HCT116 (cell line): ENCODE measurements around the gene CACNA1C. TPM values are rescaled to one million over a fixed set of nuclear protein-coding genes. Genes with fewer than 3 reads are reported as not detected.

Experiments
- ATAC-seq: fragments of 200-7000 bp; cut with Tn5 transposase; 2 replicates; pipeline ENCODE4 v1.9.1; 2020; ENCODE audit warnings: mild to moderate bottlenecking, moderate library complexity
- BruUV-seq: library from RNA; stranded (reverse); fragments of 400-500 nt; replicated peaks from 2 replicates; lab custom pipeline; 2021; lab: Mats Ljungman, UMichigan
- CTCF ChIA-PET: fragments of 300-600 bp; sonication (Branson Sonifier 250); formaldehyde crosslinking; loops from one replicate; lab custom pipeline; 2021; ENCODE audit warnings: antibody characterized with exemption; lab: Charles Lee
- POLR2A ChIA-PET: fragments of 300-600, 350-600 bp; sonication (Branson Sonifier 250); formaldehyde crosslinking; loops from one replicate; lab custom pipeline; 2021; ENCODE audit warnings: antibody characterized with exemption; lab: Charles Lee
- RAD21 ChIA-PET, 2 experiments: fragments of 300-600 bp; sonication (Branson Sonifier 250); formaldehyde crosslinking; loops; one replicate each; lab custom pipeline; 2023; ENCODE audit warnings: low total read pairs in 2 of 2; ENCODE audit not compliant: uncharacterized antibody in 2 of 2, unreplicated experiment in 2 of 2, low non-redundant PET in 1 of 2; lab: Charles Lee
- DNase-seq: peaks from one replicate; pipeline ENCODE4 v3.0.0-alpha.2; 2010; ENCODE audit warnings: low read depth, low spot score
- H2AFZ ChIP-seq: fragments of 200-600 bp; shearing (Covaris generic), sonication (generic); 2 replicates; pipeline ENCODE4 v1.6.1; 2017; ENCODE audit warnings: low read depth, mixed run types, mixed read lengths, antibody characterized with exemption, low read length; ENCODE audit not compliant: poor library complexity, severe bottlenecking
- H3K27ac ChIP-seq: 2 replicates; pipeline ENCODE4 v1.5.1; 2012; ENCODE audit warnings: low read depth, low read length
- H3K27me3 ChIP-seq: fragments of 200-600 bp; sonication (generic); 2 replicates; pipeline ENCODE4 v1.6.1; 2016; ENCODE audit warnings: mixed run types, low read length, mixed read lengths; ENCODE audit not compliant: insufficient read depth
- H3K36me3 ChIP-seq, 2 experiments: fragments of 200-500 bp in 1 of 2; fragments of 200-600 bp in 1 of 2; sonication (Bioruptor generic) in 1 of 2; sonication (generic) in 1 of 2; 2 replicates each; pipeline versions ENCODE4 v1.5.1 to v1.6.1; 2014 to 2016; ENCODE audit warnings: low read length in 2 of 2, inconsistent platforms in 1 of 2, mixed read lengths in 1 of 2, mixed run types in 1 of 2; ENCODE audit not compliant: insufficient read depth in 2 of 2, control insufficient read depth in 1 of 2
- H3K4me1 ChIP-seq, 2 experiments: fragments of 200-600 bp in 1 of 2; sonication (generic) in 1 of 2; 2 replicates each; pipeline versions ENCODE4 v1.5.1 to v1.6.1; 2012 to 2017; ENCODE audit warnings: low read length in 2 of 2, inconsistent platforms in 1 of 2, mild to moderate bottlenecking in 1 of 2, mixed read lengths in 1 of 2, mixed run types in 1 of 2, moderate library complexity in 1 of 2; ENCODE audit not compliant: insufficient read depth in 2 of 2, control insufficient read depth in 1 of 2
- H3K4me2 ChIP-seq: fragments of 200-600 bp; sonication (generic); 2 replicates; pipeline ENCODE4 v1.6.1; 2017; ENCODE audit warnings: mixed run types, low read length, mixed read lengths
- H3K4me3 ChIP-seq, 2 experiments: fragments of 200-600 bp in 1 of 2; sonication (generic) in 1 of 2; replicated peaks in 1 of 2; 2 replicates each; pipeline ENCODE4 v1.5.1; 2011 to 2016; ENCODE audit warnings: low read length in 2 of 2, control low read depth in 1 of 2, low read depth in 1 of 2, mild to moderate bottlenecking in 1 of 2, mixed read lengths in 1 of 2, mixed run types in 1 of 2
- H3K79me2 ChIP-seq: fragments of 200-600 bp; sonication (generic); 2 replicates; pipeline ENCODE4 v1.6.1; 2017; ENCODE audit warnings: mild to moderate bottlenecking, mixed run types, low read length, moderate library complexity, mixed read lengths; ENCODE audit not compliant: insufficient read depth
- H3K9ac ChIP-seq: fragments of 200-600 bp; sonication (generic); 2 replicates; pipeline ENCODE4 v1.6.1; 2016; ENCODE audit warnings: low read length, mixed read lengths
- H3K9me2 ChIP-seq: fragments of 200-600 bp; sonication (generic), shearing (Covaris generic); 2 replicates; pipeline ENCODE4 v1.6.1; 2017; ENCODE audit warnings: mixed run types, mild to moderate bottlenecking, moderate library complexity; ENCODE audit not compliant: insufficient read depth
- H3K9me3 ChIP-seq, 2 experiments: fragments of 200-500 bp in 1 of 2; fragments of 200-600 bp in 1 of 2; sonication (Bioruptor generic) in 1 of 2; sonication (generic) in 1 of 2; 2 replicates each; pipeline ENCODE4 v1.6.1; 2014 to 2017; ENCODE audit warnings: low read length in 2 of 2, mixed read lengths in 2 of 2, inconsistent platforms in 1 of 2, low read depth in 1 of 2, mild to moderate bottlenecking in 1 of 2, mixed run types in 1 of 2, moderate library complexity in 1 of 2; ENCODE audit not compliant: control insufficient read depth in 1 of 2, insufficient read depth in 1 of 2
- H4K20me1 ChIP-seq: fragments of 200-600 bp; sonication (generic), shearing (Covaris generic); 2 replicates; pipeline ENCODE4 v1.6.1; 2017; ENCODE audit warnings: mixed run types, mild to moderate bottlenecking, moderate library complexity; ENCODE audit not compliant: insufficient read depth
- CBX3 ChIP-seq: IDR thresholded peaks from 2 replicates; pipeline ENCODE4 v1.6.1; 2012; ENCODE audit warnings: low read depth
- ELF1 ChIP-seq: IDR thresholded peaks from 2 replicates; pipeline ENCODE4 v1.6.1; 2012; ENCODE audit warnings: low read depth, borderline replicate concordance
- EZH2phosphoT487 ChIP-seq: fragments of 200-600 bp; IDR thresholded peaks from 2 replicates; pipeline ENCODE4 v1.6.1; 2018; ENCODE audit warnings: antibody characterized with exemption, borderline replicate concordance
- POLR2A ChIP-seq: IDR thresholded peaks from 2 replicates; pipeline ENCODE4 v1.7.0; 2011; ENCODE audit warnings: borderline replicate concordance; ENCODE audit not compliant: insufficient read depth, insufficient read length; ENCODE audit errors: extremely low read depth
- POLR2AphosphoS5 ChIP-seq: IDR thresholded peaks from 2 replicates; pipeline ENCODE4 v1.6.1; 2011; ENCODE audit warnings: mild to moderate bottlenecking, low read depth, low read length, moderate library complexity
- RAD21 ChIP-seq: IDR thresholded peaks from 2 replicates; pipeline ENCODE4 v1.6.1; 2012; ENCODE audit warnings: low read depth, mild to moderate bottlenecking
- SP1 ChIP-seq: IDR thresholded peaks from 2 replicates; pipeline ENCODE4 v1.6.1; 2012; ENCODE audit warnings: low read depth
- SRF ChIP-seq: IDR thresholded peaks from 2 replicates; pipeline ENCODE4 v1.6.1; 2012; ENCODE audit warnings: low read depth
- TCF7L2 ChIP-seq: IDR thresholded peaks from 2 replicates; pipeline ENCODE4 v1.7.0; 2011; ENCODE audit warnings: borderline replicate concordance, inconsistent platforms; ENCODE audit not compliant: insufficient read depth, insufficient read length; ENCODE audit errors: extremely low read depth
- intact Hi-C: fragments of 100-400 bp; cut with micrococcal nuclease; formaldehyde crosslinking; loops from 2 replicates; pipeline ENCODE4 v1.10.0; 2022
- total RNA-seq: library from RNA; stranded (reverse); gene quantifications from one replicate; pipeline ENCODE4 v1.2.1, GENCODE V29; 2021; ENCODE audit not compliant: unreplicated experiment
- TF ChIP-seq, protein P1 (sequence below), 3 experiments: fragments of 200-600 bp in 1 of 3; sonication (generic) in 1 of 3; IDR thresholded peaks in 2 of 3; conservative IDR thresholded peaks in 1 of 3; 2 replicates each; pipeline ENCODE4 v1.5.1; 2012 to 2017; ENCODE audit warnings: low read depth in 2 of 3, low read length in 2 of 3, antibody characterized with exemption in 1 of 3, borderline replicate concordance in 1 of 3, control low read depth in 1 of 3, mild to moderate bottlenecking in 1 of 3, mixed read lengths in 1 of 3, mixed run types in 1 of 3, moderate library complexity in 1 of 3; ENCODE audit not compliant: insufficient read depth in 1 of 3

CACNA1C gene
- total RNA-seq, 1 experiment from 2014 or later, result 0.05 TPM

- ChIA-PET CTCF (no interaction called here), POLR2A (no interaction called here), RAD21 (no interaction called here)
- H3K79me2 ChIP-seq, result no peaks in the 10 kb centered on the region
- H3K36me3 ChIP-seq, result no peaks in the 10 kb centered on the region
- intact Hi-C loops, result no loop called here
- H3K4me2 ChIP-seq, result no peak overlapping the region
- BruUV-seq, result no TSS peak
- no peak overlapping the region for H3K27ac ChIP-seq
- no peaks in the 10 kb centered on the region for H3K4me1 ChIP-seq
- no peak for TF ChIP-seq SRF
- TF ChIP-seq ELF1, result no peak
- no peak for TF ChIP-seq RAD21
- no peak for TF ChIP-seq POLR2A
- no peak for TF ChIP-seq CBX3
- no peak for TF ChIP-seq TCF7L2
- TF ChIP-seq SP1, result no peak
- TF ChIP-seq, protein P1, sequence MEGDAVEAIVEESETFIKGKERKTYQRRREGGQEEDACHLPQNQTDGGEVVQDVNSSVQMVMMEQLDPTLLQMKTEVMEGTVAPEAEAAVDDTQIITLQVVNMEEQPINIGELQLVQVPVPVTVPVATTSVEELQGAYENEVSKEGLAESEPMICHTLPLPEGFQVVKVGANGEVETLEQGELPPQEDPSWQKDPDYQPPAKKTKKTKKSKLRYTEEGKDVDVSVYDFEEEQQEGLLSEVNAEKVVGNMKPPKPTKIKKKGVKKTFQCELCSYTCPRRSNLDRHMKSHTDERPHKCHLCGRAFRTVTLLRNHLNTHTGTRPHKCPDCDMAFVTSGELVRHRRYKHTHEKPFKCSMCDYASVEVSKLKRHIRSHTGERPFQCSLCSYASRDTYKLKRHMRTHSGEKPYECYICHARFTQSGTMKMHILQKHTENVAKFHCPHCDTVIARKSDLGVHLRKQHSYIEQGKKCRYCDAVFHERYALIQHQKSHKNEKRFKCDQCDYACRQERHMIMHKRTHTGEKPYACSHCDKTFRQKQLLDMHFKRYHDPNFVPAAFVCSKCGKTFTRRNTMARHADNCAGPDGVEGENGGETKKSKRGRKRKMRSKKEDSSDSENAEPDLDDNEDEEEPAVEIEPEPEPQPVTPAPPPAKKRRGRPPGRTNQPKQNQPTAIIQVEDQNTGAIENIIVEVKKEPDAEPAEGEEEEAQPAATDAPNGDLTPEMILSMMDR (IDR thresholded peaks at IDR 0.05 in 2 of 3, conservative IDR thresholded peaks at IDR 0.05 in 1 of 3; ENCODE audit: borderline replicate concordance in 1 of 3, insufficient read depth in 1 of 3, low read depth in 2 of 3, low read length in 2 of 3), result no peak
- no peak for TF ChIP-seq EZH2phosphoT487
- no peak for TF ChIP-seq POLR2AphosphoS5
- H2AFZ ChIP-seq, result no peak overlapping the region
- peaks cover 30% of the 10 kb centered on the region for H3K27me3 ChIP-seq
- H3K4me3 ChIP-seq, result no peak overlapping the region
- H3K9ac ChIP-seq, result no peak overlapping the region
- no peaks in the 10 kb centered on the region for H4K20me1 ChIP-seq
- H3K9me2 ChIP-seq, result no peaks in the 10 kb centered on the region
- ATAC-seq (no peak), DNase-seq (no peak)
- H3K9me3 ChIP-seq, result no peaks in the 10 kb centered on the region
Observed at GRCh38 chr12:2265461-2266167, 212.8 kb downstream of the CACNA1C start.
